Immature natural killer cell (primary cell): ENCODE results near the gene ESYT3. TPM values are rescaled to one million over a fixed set of nuclear protein-coding genes. Genes with fewer than 3 reads are reported as not detected.
A peak's percentile ranks its signal among the peaks of the same experiment; 100 is the strongest.

Experiments
- DNase-seq, 3 donors: peaks; one replicate each; pipeline ENCODE4 v3.0.0; 2022; ENCODE audit warnings: mixed read lengths in 1 of 3
- H3K27ac Mint-ChIP-seq, 6 donors: one replicate each; pipeline ENCODE4 v1.8.0; 2020; ENCODE audit warnings: mixed read lengths in 6 of 6, mild to moderate bottlenecking in 5 of 6, inconsistent platforms in 4 of 6, moderate library complexity in 3 of 6
- H3K27me3 Mint-ChIP-seq, 3 donors: one replicate each; pipeline ENCODE4 v1.8.0; 2020 to 2021; ENCODE audit warnings: low read depth in 3 of 3, mild to moderate bottlenecking in 3 of 3, mixed read lengths in 3 of 3, moderate library complexity in 3 of 3, inconsistent platforms in 1 of 3
- H3K36me3 Mint-ChIP-seq, 3 donors: one replicate each; pipeline ENCODE4 v1.8.0; 2020; ENCODE audit warnings: mixed read lengths in 3 of 3, inconsistent platforms in 2 of 3, mild to moderate bottlenecking in 2 of 3
- H3K4me1 Mint-ChIP-seq, 2 donors: one replicate each; pipeline ENCODE4 v1.8.0; 2020; ENCODE audit warnings: inconsistent platforms in 2 of 2, mild to moderate bottlenecking in 2 of 2, mixed read lengths in 2 of 2, moderate library complexity in 1 of 2
- H3K4me3 Mint-ChIP-seq, 5 donors: one replicate each; pipeline ENCODE4 v1.8.0; 2020; ENCODE audit warnings: mild to moderate bottlenecking in 5 of 5, mixed read lengths in 5 of 5, inconsistent platforms in 3 of 5, moderate library complexity in 3 of 5
- H3K9me3 Mint-ChIP-seq, 6 donors: one replicate each; pipeline ENCODE4 v1.8.0; 2020; ENCODE audit warnings: mild to moderate bottlenecking in 6 of 6, mixed read lengths in 6 of 6, inconsistent platforms in 4 of 6, moderate library complexity in 3 of 6
- polyA plus RNA-seq, 3 donors: library from polyadenylated mRNA; unstranded; fragments of 300-500 nt; fragmentation: Illumina TruSeq; gene quantifications; one replicate each; pipeline ENCODE4 v1.2.3, GENCODE V29; 2021

The ESYT3 gene, protein sequence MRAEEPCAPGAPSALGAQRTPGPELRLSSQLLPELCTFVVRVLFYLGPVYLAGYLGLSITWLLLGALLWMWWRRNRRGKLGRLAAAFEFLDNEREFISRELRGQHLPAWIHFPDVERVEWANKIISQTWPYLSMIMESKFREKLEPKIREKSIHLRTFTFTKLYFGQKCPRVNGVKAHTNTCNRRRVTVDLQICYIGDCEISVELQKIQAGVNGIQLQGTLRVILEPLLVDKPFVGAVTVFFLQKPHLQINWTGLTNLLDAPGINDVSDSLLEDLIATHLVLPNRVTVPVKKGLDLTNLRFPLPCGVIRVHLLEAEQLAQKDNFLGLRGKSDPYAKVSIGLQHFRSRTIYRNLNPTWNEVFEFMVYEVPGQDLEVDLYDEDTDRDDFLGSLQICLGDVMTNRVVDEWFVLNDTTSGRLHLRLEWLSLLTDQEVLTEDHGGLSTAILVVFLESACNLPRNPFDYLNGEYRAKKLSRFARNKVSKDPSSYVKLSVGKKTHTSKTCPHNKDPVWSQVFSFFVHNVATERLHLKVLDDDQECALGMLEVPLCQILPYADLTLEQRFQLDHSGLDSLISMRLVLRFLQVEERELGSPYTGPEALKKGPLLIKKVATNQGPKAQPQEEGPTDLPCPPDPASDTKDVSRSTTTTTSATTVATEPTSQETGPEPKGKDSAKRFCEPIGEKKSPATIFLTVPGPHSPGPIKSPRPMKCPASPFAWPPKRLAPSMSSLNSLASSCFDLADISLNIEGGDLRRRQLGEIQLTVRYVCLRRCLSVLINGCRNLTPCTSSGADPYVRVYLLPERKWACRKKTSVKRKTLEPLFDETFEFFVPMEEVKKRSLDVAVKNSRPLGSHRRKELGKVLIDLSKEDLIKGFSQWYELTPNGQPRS
- polyA plus RNA-seq, result not detected

DNA sequence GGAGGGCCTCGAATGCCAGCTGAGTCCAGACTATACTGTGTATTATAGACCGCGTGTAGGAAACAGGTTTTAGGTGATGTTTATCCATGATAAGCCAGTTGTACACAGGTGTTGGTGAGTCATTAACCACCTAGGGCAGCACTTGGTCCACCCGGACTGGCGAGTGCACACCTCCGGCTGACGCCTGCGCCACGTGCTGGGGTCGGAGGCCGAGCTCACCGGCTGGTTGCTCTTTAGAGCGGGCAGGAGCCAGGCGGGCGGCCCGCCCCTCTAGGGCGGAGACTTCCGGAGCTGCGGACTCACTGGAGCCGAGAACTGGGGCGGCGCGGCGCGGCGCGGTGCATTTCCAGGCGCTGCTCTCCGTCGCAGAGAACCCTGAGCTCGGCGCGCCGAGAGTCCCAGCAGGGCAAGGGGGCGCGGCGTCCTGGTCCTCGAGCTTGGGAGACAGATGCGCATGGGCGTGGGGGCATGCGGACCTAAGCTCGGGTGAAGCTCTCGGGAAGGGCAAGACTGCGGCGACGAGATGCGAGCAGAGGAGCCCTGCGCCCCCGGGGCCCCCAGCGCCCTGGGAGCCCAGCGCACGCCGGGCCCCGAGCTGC lies at the start of gene ESYT3:
Gene ESYT3 (plus strand): TSS at position 341 of the 599 bp plus-strand sequence. CDS start 183 bp downstream, at position 524.
- Mint-ChIP-seq H3K27me3 (peaks cover 11 to 17% (median 12%) of the 10 kb centered on the region in 3 donors), H3K27ac (no peak within 1 kb of the TSS), H3K4me3 (peak within 1 kb of the TSS; percentile 21 to 73 (median 68)), H3K36me3 (peaks cover 0 to 3% (median 0%) of the 10 kb centered on the region in 3 donors), H3K9me3 (no peaks in the 10 kb centered on the region), H3K4me1 (peaks cover 9 to 15% of the 10 kb centered on the region in 2 donors)
- DNase-seq, result peak in 2 of 3 donors; percentile 9 to 24

DNA sequence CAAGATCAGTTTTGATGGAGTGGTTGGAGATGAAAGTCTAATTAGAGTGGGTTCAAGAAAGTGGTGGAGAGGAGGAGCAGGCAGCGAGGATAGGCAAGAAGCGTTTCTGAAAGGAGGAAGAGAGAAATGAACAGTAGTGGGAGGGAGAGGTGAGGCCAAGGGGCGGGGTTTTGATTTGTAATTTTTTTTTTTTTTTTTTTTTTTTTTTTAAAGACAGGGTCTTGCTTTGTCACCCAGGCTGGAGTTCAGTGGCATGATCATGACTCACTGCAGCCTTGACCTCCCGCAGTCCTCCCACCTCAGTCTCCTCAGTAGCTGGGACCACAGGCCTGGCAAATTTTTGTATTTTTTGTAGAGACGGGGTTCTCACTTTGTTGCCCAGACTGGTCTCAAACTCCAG lies 49.4 kb upstream of the ESYT3 start:
- Mint-ChIP-seq H3K4me3 (no peak overlapping the region), H3K36me3 (no peaks in the 10 kb centered on the region), H3K27ac (no peak overlapping the region), H3K9me3 (no peaks in the 10 kb centered on the region), H3K4me1 (no peaks in the 10 kb centered on the region), H3K27me3 (peaks cover 3 to 11% (median 3%) of the 10 kb centered on the region in 3 donors)
- DNase-seq, result no peak

DNA sequence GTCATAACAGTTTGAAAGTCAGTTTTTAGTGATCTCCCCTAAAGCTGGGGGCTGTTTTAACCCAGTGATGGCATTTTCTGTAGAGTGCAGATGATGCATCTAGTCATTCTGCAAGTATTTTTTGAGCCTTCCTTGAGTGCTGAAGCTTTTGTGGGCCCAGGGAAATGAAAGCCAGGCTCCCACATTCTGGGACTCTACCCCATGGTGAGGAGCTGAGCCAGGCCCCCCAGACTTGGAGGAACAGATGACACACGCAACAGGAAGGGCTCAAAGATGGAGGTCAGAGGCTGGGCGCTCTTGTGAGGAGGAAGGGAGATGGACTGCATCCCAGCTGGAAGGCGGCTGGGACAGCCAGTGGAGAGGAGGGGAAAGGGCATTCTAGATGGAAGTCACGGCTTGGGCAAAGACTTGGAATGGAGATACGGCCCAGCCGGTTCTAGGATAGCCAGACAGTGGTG lies 45.2 kb upstream of the ESYT3 start:
- H3K4me3 Mint-ChIP-seq, result no peak overlapping the region
- no peak overlapping the region for H3K27ac Mint-ChIP-seq
- H3K4me1 Mint-ChIP-seq, result no peaks in the 10 kb centered on the region
- H3K9me3 Mint-ChIP-seq, result no peaks in the 10 kb centered on the region
- H3K27me3 Mint-ChIP-seq, result peaks cover 0 to 3% (median 2%) of the 10 kb centered on the region in 3 donors
- DNase-seq, result no peak
- no peaks in the 10 kb centered on the region for H3K36me3 Mint-ChIP-seq

DNA sequence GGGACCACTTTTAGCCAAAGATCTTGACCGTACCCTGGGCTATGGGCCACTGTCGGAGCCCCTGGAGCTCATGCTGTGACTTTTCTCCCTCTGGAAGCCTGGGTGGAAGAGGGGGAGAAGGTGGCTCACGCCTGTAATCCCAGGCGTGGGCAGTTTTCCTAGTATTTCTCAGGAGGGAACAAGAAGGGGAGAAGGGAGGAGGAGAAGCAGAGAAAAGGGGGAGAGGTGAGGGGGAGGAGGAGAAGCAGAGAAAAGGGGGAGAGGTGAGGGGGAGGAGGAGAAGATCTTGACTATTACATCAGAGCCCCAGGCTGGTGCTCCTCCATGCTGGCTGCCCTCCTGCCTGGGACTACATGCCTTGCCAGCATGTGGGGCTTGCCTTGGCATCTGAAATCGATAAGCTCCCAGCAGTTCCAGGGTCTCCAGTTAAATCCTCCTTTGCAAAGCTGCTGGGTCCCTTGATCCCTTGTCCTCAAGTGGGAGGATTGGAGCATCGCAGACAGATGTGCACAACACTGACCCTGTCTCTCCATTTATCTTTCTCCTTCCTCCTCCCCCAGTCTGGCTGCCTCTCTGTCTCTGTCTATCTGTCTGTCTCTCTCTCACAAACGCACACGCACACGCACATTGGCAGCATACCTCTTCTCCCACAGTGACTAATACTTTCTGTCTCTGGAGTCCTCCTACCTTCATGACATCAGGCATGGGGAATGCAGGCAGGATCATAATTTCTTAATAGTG lies 44.4 kb upstream of the ESYT3 start:
- no peak for DNase-seq
- no peaks in the 10 kb centered on the region for H3K36me3 Mint-ChIP-seq
- no peaks in the 10 kb centered on the region for H3K9me3 Mint-ChIP-seq
- H3K4me1 Mint-ChIP-seq, result no peaks in the 10 kb centered on the region
- no peaks in the 10 kb centered on the region for H3K27me3 Mint-ChIP-seq
- no peak overlapping the region for H3K27ac Mint-ChIP-seq
- H3K4me3 Mint-ChIP-seq, result no peak overlapping the region

DNA sequence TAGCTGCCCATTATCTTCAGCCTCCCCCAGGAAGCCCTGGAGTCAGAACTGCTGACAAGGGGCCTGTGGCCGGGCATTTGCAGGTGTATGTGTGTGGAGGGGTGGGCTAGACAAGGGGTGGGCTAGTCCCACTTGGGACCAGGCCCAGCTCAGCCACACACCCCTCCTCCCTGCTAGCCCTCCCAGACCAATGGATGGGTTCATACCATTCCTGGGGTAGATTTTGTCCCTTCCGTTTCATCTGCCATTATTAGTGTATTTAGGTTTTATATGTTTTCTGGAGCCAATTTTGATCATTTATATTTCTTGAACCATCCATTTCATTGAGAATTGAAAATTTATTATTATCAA lies 43.9 kb upstream of the ESYT3 start:
- no peak overlapping the region for H3K27ac Mint-ChIP-seq
- H3K4me1 Mint-ChIP-seq, result no peaks in the 10 kb centered on the region
- H3K36me3 Mint-ChIP-seq, result no peaks in the 10 kb centered on the region
- no peak overlapping the region for H3K4me3 Mint-ChIP-seq
- peaks cover 0 to 2% (median 0%) of the 10 kb centered on the region in 3 donors for H3K27me3 Mint-ChIP-seq
- no peaks in the 10 kb centered on the region for H3K9me3 Mint-ChIP-seq
- no peak for DNase-seq

DNA sequence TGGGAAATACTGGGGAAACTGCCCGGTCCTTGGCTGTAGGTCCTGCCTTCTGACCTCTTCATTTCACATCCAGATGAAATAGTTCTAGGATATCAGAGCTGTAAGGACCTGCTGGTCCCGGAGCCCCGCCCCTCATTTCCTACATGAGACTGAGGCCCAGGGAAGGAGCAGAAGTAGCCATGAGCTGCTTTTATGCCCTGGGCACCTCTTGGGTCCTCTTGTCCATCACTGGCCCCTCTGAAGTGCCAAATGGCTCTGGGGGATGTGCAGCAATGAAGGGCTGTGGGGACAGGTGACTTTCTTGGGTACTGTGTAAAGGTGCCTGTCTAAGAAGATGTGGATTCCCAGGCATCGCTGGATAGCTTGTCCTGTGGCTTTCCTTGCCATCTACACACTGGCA lies 40.3 kb upstream of the ESYT3 start:
- no peak overlapping the region for H3K27ac Mint-ChIP-seq
- DNase-seq, result no peak
- H3K4me3 Mint-ChIP-seq, result no peak overlapping the region
- H3K9me3 Mint-ChIP-seq, result no peaks in the 10 kb centered on the region
- peaks cover 0 to 5% (median 0%) of the 10 kb centered on the region in 3 donors for H3K27me3 Mint-ChIP-seq
- H3K4me1 Mint-ChIP-seq, result no peaks in the 10 kb centered on the region
- H3K36me3 Mint-ChIP-seq, result no peaks in the 10 kb centered on the region

DNA sequence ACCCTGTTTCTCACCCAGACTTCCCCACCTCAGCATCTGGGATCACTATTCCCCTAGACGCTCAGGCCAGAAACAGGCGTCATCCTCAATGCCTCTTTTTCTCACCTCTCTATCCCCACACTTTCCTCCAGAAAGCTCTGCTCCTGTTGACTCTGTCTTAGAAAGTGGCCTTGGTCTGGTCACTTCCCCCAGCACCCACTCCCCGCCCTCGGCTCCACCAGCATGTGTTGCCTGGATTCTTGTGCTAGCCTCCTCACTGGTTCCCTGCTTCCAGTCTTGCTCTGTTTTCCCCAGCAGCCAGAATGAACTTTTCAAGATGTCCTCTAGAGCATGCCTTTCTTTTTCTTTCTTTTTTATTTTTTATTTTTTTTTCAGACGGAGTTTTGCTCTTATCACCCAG lies 39.7 kb upstream of the ESYT3 start:
- H3K4me3 Mint-ChIP-seq, result no peak overlapping the region
- no peak overlapping the region for H3K27ac Mint-ChIP-seq
- no peak for DNase-seq
- no peaks in the 10 kb centered on the region for H3K4me1 Mint-ChIP-seq
- no peaks in the 10 kb centered on the region for H3K9me3 Mint-ChIP-seq
- H3K36me3 Mint-ChIP-seq, result no peaks in the 10 kb centered on the region
- peaks cover 0 to 5% (median 0%) of the 10 kb centered on the region in 3 donors for H3K27me3 Mint-ChIP-seq

DNA sequence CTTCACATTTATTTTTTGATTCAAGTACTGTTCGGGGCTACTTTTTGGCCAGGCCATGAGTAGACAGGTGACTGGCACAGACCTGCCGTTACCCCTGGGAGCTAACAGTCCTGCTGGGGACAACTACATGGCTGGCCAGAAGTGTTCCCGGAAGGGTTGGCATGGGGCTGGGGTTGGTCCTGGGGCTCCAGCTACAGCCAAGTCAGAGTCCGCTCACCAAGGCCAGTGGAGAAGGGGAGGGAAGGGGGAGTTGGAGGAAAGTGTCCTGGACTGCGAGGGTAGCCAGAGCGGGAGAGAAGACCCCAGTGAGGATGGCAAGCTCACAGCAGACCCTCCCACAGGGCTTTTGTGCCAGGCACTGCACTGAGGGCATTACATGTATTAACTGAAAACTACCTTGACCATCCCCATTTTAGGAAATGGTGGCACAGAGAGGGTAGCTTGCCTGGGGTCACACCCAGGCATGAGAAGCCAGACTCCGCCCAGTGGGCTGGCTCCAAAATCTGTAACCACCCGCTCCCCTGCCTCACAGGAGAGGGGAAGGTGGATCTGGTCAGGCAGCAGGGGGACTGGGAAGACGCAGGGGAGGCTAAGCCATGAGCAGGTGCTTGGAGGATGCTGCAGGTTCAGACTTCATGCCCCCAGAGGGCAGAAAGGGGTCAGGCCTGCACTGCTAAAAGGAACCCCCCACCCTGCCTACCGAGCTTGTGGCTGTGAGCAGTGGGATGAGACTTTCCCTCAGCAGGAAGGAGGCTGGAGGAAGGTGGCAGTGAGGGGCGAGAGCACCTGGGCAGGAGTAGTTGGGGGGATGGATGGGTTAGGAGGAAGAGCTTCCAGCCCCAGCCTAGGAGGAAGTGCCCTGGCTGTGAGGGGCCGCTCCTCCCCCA lies 38.3 kb upstream of the ESYT3 start:
- peaks cover 0 to 9% (median 0%) of the 10 kb centered on the region in 3 donors for H3K27me3 Mint-ChIP-seq
- no peak overlapping the region for H3K27ac Mint-ChIP-seq
- no peaks in the 10 kb centered on the region for H3K36me3 Mint-ChIP-seq
- no peak overlapping the region for H3K4me3 Mint-ChIP-seq
- H3K9me3 Mint-ChIP-seq, result no peaks in the 10 kb centered on the region
- no peaks in the 10 kb centered on the region for H3K4me1 Mint-ChIP-seq
- DNase-seq, result no peak

DNA sequence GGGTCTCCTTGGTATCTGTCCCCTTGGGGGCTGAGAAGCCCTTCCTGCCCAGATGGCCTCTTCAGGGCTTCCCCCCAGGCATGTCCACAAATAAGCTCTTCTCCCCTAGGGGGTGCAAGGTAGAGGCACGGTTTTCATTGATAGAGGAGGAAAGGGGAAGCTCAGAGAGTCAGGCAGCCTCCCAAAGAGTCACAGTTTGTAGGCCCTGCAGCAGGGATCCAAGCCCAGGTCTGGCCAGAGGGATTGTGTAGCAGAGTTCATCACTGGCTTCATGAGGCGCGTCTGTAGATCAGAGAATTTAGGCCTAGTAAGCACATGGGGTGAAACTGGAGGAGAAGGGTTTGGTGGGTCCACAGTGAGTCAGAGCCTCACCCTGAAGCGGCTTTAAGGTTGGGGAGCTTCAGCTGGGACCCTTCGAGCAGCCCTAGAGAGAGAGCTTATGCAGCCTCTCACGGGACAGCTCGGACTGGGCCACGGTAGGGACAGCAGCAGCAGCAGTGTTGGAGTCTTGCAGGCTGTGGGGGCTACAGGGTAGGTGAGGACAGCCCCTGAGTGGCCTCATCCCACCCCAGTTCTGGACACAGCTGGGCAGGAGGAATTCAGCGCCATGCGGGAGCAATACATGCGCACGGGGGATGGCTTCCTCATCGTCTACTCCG lies 37.5 kb upstream of the ESYT3 start:
- H3K27ac Mint-ChIP-seq, result no peak overlapping the region
- DNase-seq, result no peak
- H3K4me1 Mint-ChIP-seq, result no peaks in the 10 kb centered on the region
- H3K9me3 Mint-ChIP-seq, result no peaks in the 10 kb centered on the region
- H3K27me3 Mint-ChIP-seq, result peaks cover 0 to 9% (median 0%) of the 10 kb centered on the region in 3 donors
- H3K36me3 Mint-ChIP-seq, result no peaks in the 10 kb centered on the region
- no peak overlapping the region for H3K4me3 Mint-ChIP-seq

DNA sequence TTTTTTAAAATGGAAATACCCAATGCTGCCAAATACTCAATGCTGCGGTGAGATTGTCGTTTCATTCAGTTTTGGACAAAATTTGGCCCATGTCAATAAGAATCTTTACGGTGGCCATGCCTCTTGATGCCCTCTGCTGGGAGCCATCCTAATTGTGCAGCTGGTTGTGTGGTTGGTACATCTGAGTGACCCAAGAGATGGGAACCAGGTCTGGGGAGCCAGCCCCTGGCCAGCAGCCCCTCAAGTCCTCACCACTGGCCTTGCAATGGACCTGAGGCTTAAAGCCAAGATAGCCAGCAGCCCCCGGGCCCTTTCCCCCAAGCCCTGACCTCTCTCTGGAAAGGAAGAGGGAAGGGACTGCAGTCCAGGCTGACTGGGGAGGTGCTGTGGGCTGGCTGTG lies 36.4 kb upstream of the ESYT3 start:
- Mint-ChIP-seq H3K4me1 (no peaks in the 10 kb centered on the region), H3K27me3 (peaks cover 0 to 9% (median 0%) of the 10 kb centered on the region in 3 donors), H3K9me3 (no peaks in the 10 kb centered on the region), H3K27ac (no peak overlapping the region), H3K36me3 (no peaks in the 10 kb centered on the region), H3K4me3 (no peak overlapping the region)
- DNase-seq, result no peak

DNA sequence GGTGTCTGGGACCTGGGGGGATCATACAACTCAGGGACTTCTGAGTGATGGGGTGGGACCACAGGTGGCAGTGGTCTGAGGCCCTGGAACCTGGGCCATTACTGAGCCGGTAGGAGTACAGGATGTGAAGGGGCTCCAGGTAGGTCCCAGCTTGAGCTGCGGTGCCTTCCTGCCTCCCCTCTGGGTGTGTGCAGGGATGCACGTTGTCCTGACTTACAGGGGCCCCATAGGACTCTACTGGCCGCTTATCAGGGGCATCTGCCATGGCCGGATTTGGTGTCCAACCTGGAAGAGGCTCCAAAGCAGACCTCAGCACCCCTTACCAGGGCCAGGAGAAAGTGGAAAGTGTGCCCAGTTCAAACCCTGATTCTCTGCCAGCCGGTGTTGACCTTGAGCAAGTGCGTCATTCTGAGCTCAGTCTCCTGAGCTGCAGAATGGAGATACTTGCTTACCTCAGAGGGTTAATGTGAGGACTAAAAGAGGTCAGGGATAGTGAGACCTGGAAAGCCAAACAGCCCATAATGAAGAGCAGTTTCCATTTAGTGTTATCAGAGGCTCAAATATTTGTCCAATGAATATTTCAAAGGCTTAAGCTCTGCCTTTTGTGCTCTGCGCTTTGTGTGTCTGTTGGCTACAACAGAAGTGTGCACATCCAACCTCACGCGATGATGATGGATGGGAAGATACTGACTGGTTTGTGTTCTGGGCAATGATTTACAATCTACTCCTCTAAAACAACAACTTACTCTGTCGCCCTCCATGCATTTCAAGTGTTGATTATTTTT lies 35.4 kb upstream of the ESYT3 start:
- Mint-ChIP-seq H3K27me3 (peaks cover 0 to 9% (median under 1%) of the 10 kb centered on the region in 3 donors), H3K27ac (no peak overlapping the region), H3K4me1 (no peaks in the 10 kb centered on the region)

DNA sequence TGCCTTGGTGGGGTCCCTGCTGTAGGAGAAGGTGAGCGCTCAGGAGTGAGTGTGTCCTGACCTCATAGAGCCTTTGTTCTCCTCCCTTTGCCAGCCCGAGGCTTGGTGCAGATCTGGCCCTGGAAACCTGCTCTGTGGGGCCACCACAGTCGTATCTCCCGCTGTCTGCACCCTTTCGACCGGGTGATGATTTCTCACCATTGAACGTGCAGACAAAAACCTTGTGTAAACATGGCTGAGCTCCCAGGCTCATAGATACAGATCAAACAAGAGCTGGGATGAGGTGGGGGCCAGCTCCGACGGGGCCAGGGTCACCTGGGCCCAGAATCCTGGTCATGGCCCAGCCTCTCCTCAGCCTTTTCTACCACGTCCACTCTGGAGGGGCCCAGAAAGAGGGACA lies 34.6 kb upstream of the ESYT3 start:
- Mint-ChIP-seq H3K4me1 (no peaks in the 10 kb centered on the region), H3K27me3 (peaks cover 1 to 9% (median 2%) of the 10 kb centered on the region in 3 donors), H3K4me3 (no peak overlapping the region), H3K9me3 (no peaks in the 10 kb centered on the region), H3K36me3 (no peaks in the 10 kb centered on the region), H3K27ac (no peak overlapping the region)
- no peak for DNase-seq

More for the DNA sequence above, 35.4 kb upstream of the ESYT3 start:
- DNase-seq, result no peak
- Mint-ChIP-seq H3K4me3 (no peak overlapping the region), H3K36me3 (no peaks in the 10 kb centered on the region), H3K9me3 (no peaks in the 10 kb centered on the region)
